PC-9 (cell line): Measurements from ENCODE around the gene LIN54. TPM values are rescaled to one million over a fixed set of nuclear protein-coding genes. Genes with fewer than 3 reads are reported as not detected.
A peak's percentile ranks its signal among the peaks of the same experiment; 100 is the strongest.

Source experiments
- BruUV-seq: library from RNA; stranded (reverse); fragments of 400-500 nt; replicated peaks from 2 replicates; lab custom pipeline; 2021; lab: Mats Ljungman, UMichigan
- CTCF ChIA-PET: fragments of 300-600 bp; sonication (Branson Sonifier 250); formaldehyde crosslinking; loops from one replicate; lab custom pipeline; 2022; ENCODE audit warnings: antibody characterized with exemption; lab: Charles Lee
- POLR2A ChIA-PET: fragments of 300-600 bp; sonication (Branson Sonifier 250); formaldehyde crosslinking; loops from one replicate; lab custom pipeline; 2022; ENCODE audit warnings: antibody characterized with exemption; ENCODE audit not compliant: unreplicated experiment; lab: Charles Lee
- DNase-seq, 2 experiments: peaks; one replicate each; pipeline versions ENCODE4 v3.0.0 to v3.0.0-alpha.2; 2015 to 2022; ENCODE audit warnings: mixed read lengths in 1 of 2
- H2AFZ ChIP-seq: fragments of 200-600 bp; sonication (generic); 2 replicates; pipeline ENCODE4 v1.8.1; 2017; ENCODE audit warnings: antibody characterized with exemption
- H3F3A ChIP-seq: fragments of 200-600 bp; sonication (generic); 2 replicates; pipeline ENCODE4 v1.8.1; 2017; ENCODE audit warnings: antibody characterized with exemption, mild to moderate bottlenecking, low read depth; ENCODE audit not compliant: insufficient read depth
- H3K27ac ChIP-seq: fragments of 200-600 bp; sonication (generic); 2 replicates; pipeline ENCODE4 v1.6.1; 2016; ENCODE audit warnings: mixed run types
- H3K27me3 ChIP-seq: fragments of 200-600 bp; sonication (generic); 2 replicates; pipeline ENCODE4 v1.6.1; 2016; ENCODE audit warnings: low read depth, mixed run types; ENCODE audit not compliant: insufficient read depth
- H3K36me3 ChIP-seq: fragments of 200-600 bp; sonication (generic); 2 replicates; pipeline ENCODE4 v1.6.1; 2016; ENCODE audit warnings: low read depth, mixed run types
- H3K4me1 ChIP-seq: fragments of 200-600 bp; sonication (generic); replicated peaks from 2 replicates; pipeline ENCODE4 v1.6.1; 2016; ENCODE audit warnings: mixed run types; ENCODE audit not compliant: insufficient read depth
- H3K4me2 ChIP-seq: fragments of 200-600 bp; sonication (generic); 2 replicates; pipeline ENCODE4 v1.6.1; 2017; ENCODE audit warnings: mixed run types
- H3K4me3 ChIP-seq: fragments of 200-600 bp; sonication (generic); 2 replicates; pipeline ENCODE4 v1.6.1; 2016; ENCODE audit warnings: mixed run types
- H3K79me2 ChIP-seq: fragments of 200-600 bp; sonication (generic); 2 replicates; pipeline ENCODE4 v1.6.1; 2017; ENCODE audit warnings: low read depth, mixed run types
- H3K9me2 ChIP-seq: fragments of 200-600 bp; sonication (generic); 2 replicates; pipeline ENCODE4 v1.8.1; 2017; ENCODE audit warnings: mild to moderate bottlenecking; ENCODE audit not compliant: insufficient read depth
- H3K9me3 ChIP-seq: fragments of 200-600 bp; sonication (generic); 2 replicates; pipeline ENCODE4 v1.8.1; 2016; ENCODE audit warnings: low read depth; ENCODE audit not compliant: insufficient read depth
- H4K20me1 ChIP-seq: fragments of 200-600 bp; sonication (generic); 2 replicates; pipeline ENCODE4 v1.8.1; 2017; ENCODE audit not compliant: insufficient read depth
- EZH2 ChIP-seq: fragments of 200-600 bp; sonication (generic); IDR thresholded peaks from 2 replicates; pipeline ENCODE4 v1.8.0; 2017; ENCODE audit warnings: antibody characterized with exemption, low read depth
- intact Hi-C: fragments of 100-400 bp; cut with micrococcal nuclease; formaldehyde crosslinking; loops from one replicate; pipeline ENCODE4 v1.10.0; 2022; ENCODE audit not compliant: unreplicated experiment
- total RNA-seq: library from RNA; stranded (reverse); gene quantifications from 2 replicates; pipeline ENCODE4 v1.2.3, GENCODE V29; 2021
- TF ChIP-seq, protein P1 (sequence below): fragments of 200-600 bp; sonication (generic); conservative IDR thresholded peaks from 2 replicates; pipeline ENCODE4 v1.6.1; 2017; ENCODE audit warnings: mixed run types, antibody characterized with exemption, mild to moderate bottlenecking, moderate library complexity

The LIN54 gene
- total RNA-seq, 1 experiment from 2014 or later: 13.1 TPM

DNA sequence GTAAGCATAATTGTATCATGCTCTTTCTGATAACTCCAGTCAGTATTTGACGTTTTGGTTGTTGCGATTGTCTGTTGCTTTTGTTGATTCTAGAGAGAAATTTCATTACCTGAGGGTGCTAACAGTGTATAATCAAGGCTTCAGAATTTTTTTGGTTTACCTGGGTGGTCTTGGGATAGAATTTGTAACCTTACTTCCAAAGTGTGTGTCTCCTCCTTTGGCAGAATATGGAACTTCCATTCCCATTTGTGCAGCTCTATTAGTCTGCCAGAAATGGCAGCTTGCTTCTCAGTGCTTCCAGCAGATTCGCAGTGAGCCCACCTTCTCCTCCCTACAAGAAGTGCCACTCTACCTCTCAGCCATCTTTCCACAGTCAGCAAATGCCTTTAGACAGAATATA lies 29.6 kb upstream of the LIN54 start:
- H3K4me1 ChIP-seq: peaks cover 4% of the 10 kb centered on the region
- no peaks in the 10 kb centered on the region for H3F3A ChIP-seq
- BruUV-seq: no TSS peak
- H3K4me3 ChIP-seq: no peak overlapping the region
- DNase-seq: no peak
- H2AFZ ChIP-seq: no peak overlapping the region
- H3K9me3 ChIP-seq: no peaks in the 10 kb centered on the region
- intact Hi-C loops: no loop called here
- H3K9me2 ChIP-seq: no peaks in the 10 kb centered on the region
- no peak overlapping the region for H3K4me2 ChIP-seq
- TF ChIP-seq, protein P1, sequence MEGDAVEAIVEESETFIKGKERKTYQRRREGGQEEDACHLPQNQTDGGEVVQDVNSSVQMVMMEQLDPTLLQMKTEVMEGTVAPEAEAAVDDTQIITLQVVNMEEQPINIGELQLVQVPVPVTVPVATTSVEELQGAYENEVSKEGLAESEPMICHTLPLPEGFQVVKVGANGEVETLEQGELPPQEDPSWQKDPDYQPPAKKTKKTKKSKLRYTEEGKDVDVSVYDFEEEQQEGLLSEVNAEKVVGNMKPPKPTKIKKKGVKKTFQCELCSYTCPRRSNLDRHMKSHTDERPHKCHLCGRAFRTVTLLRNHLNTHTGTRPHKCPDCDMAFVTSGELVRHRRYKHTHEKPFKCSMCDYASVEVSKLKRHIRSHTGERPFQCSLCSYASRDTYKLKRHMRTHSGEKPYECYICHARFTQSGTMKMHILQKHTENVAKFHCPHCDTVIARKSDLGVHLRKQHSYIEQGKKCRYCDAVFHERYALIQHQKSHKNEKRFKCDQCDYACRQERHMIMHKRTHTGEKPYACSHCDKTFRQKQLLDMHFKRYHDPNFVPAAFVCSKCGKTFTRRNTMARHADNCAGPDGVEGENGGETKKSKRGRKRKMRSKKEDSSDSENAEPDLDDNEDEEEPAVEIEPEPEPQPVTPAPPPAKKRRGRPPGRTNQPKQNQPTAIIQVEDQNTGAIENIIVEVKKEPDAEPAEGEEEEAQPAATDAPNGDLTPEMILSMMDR: no peak
- TF ChIP-seq EZH2: no peak
- no peaks in the 10 kb centered on the region for H4K20me1 ChIP-seq
- ChIA-PET POLR2A (no interaction called here), CTCF (no interaction called here)
- H3K27me3 ChIP-seq: no peaks in the 10 kb centered on the region
- H3K27ac ChIP-seq: no peak overlapping the region
- peaks cover 51% of the 10 kb centered on the region for H3K79me2 ChIP-seq
- no peaks in the 10 kb centered on the region for H3K36me3 ChIP-seq

DNA sequence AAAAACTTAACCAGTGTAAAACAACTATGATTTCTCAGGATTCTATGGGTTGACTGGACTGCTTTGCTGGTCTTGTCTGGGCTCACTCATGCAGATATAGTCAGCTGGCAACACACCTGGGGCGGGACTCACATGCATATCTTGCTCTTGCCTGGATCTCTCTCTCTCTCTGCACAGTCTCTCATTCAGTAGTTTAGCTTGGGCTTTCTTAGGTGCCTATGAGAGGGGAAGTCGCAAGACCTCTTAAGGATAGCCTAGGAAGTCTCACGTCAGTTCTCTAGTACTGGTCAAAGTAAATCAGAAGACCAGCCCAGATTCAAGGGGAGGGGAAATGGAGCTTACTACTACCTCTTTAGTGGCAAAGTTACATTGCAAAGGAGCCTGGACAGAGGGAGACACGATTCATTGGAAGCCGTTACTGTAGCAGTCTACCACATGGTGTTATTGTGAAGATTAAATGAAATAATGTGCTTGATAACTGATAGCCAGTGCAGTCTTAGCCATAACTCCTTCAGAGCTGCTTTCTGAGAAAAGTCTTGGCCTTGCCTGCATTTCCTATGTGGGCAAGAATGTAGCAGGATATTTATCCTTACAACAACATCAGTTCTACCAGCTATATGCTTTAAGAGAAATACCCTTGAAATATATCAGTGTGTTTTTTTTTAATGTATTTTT lies 26.5 kb upstream of the LIN54 start:
- no peak for DNase-seq
- TF ChIP-seq, protein P1: no peak
- no peak for TF ChIP-seq EZH2
- H3K27me3 ChIP-seq: no peaks in the 10 kb centered on the region
- peaks cover 4% of the 10 kb centered on the region for H3K4me1 ChIP-seq
- CTCF ChIA-PET: interaction anchor here (0.6 kb wide), 1 partner anchor 19 kb away, joined by 3 read pairs; no protein-coding TSS in a partner anchor
- H3K4me3 ChIP-seq: no peak overlapping the region
- H4K20me1 ChIP-seq: no peaks in the 10 kb centered on the region
- intact Hi-C loops: loop anchor here (10.0 kb wide), 2 partner anchors 418 to 662 kb away; partner anchors contain the start of genes HELQ, HNRNPD and MRPS18C
- no peaks in the 10 kb centered on the region for H3K36me3 ChIP-seq
- BruUV-seq: no TSS peak
- peaks cover 51% of the 10 kb centered on the region for H3K79me2 ChIP-seq
- H3K9me2 ChIP-seq: no peaks in the 10 kb centered on the region
- POLR2A ChIA-PET: interaction anchor here (0.6 kb wide), 1 partner anchor 304 kb away, joined by 3 read pairs; no protein-coding TSS in a partner anchor
- no peaks in the 10 kb centered on the region for H3K9me3 ChIP-seq
- H3K27ac ChIP-seq: no peak overlapping the region
- peak overlapping the region; percentile 92 for H3K4me2 ChIP-seq
- H3F3A ChIP-seq: peaks cover 15% of the 10 kb centered on the region; the same call in 1 of the 2 replicates
- H2AFZ ChIP-seq: no peak overlapping the region

DNA sequence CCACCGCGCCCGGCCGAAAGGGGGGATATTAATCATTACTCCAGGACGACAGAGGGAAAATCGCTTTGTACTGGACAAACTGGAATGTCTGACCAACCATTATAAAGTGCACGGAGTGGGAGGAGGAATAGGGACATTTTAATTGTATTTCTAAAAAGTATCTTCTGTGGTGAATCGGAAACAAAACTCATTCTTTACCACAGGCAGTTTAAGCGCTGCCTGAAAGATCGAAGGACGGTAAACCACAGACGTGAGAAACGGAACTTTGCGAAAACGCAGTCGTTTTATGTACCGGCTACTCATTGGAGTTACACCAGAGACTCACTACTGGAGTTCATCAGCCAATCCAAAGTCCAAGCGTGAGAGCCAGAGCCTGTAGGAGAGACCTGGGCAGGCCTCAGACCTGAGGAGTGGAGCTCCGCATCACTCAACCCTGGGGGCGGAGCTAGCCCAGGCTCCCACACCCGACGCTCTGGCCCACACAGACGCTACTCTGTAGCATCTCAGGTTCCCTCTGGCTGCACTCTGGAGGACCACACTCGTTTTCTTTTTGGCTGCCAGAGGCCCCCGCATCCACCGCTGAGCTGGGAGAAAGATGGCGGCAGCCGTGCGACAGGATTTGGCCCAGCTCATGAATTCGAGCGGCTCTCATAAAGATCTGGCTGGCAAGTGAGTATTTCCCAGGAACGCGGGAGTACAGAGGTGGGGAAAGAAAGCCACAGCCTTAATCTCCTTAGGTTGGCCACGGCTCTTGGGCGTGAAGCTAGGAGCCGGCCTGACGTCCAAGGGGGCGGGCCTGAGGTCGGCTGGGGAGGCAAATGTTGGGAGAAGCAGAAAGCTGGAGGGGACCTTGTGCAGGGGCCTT lies 24.2 kb upstream of the LIN54 start, which contains the start of gene COPS4:
Gene COPS4 (plus strand): TSS at position 554 of the 865 bp plus-strand sequence. CDS start 42 bp downstream, at position 596.
- intact Hi-C loops: loop anchor here (1.0 to 10.0 kb wide), 3 partner anchors 22 to 660 kb away; partner anchors contain the start of genes HELQ, HNRNPD and MRPS18C
- Histone ChIP-seq H3K9me3 (no peaks in the 10 kb centered on the region), H4K20me1 (no peaks in the 10 kb centered on the region), H3K4me1 (peaks cover 4% of the 10 kb centered on the region), H3K4me2 (peak within 1 kb of the TSS; percentile 92), H3K27ac (peak within 1 kb of the TSS; percentile 88), H3K4me3 (peak within 1 kb of the TSS; percentile 82), H3K27me3 (no peaks in the 10 kb centered on the region), H2AFZ (peak within 1 kb of the TSS; percentile 97), H3K79me2 (peaks cover 44% of the 10 kb centered on the region), H3K36me3 (no peaks in the 10 kb centered on the region), H3K9me2 (no peaks in the 10 kb centered on the region), H3F3A (peaks cover 15% of the 10 kb centered on the region; the same call in 1 of the 2 replicates)
- ChIA-PET CTCF (interaction anchor here (0.6 to 1.0 kb wide), 5 partner anchors 22 to 599 kb away, joined by 3 to 9 read pairs (median 5); no protein-coding TSS in a partner anchor), POLR2A (interaction anchor here (0.5 to 1.2 kb wide), 16 partner anchors 22 to 1872 kb away, joined by 3 to 31 read pairs (median 6); partner anchors contain the start of genes HELQ, HNRNPD and THAP9)
- peak; percentile 90 to 98 for DNase-seq
- BruUV-seq: no TSS peak
- no peak for TF ChIP-seq EZH2
- TF ChIP-seq, protein P1: peak; percentile 31; the same call in 1 of the 2 replicates
